ENCODE results near the gene TNRC6C. TPM values are rescaled to one million over a fixed set of nuclear protein-coding genes. Genes with fewer than 3 reads are reported as not detected.

Gene TNRC6C
- total and polyA plus RNA-seq, 9 of the 15 experiments (the other 6 are each of a cell fraction or from before 2014, with no cell fraction given), result 0.20 to 4.9 (median 2.3) TPM

DNA sequence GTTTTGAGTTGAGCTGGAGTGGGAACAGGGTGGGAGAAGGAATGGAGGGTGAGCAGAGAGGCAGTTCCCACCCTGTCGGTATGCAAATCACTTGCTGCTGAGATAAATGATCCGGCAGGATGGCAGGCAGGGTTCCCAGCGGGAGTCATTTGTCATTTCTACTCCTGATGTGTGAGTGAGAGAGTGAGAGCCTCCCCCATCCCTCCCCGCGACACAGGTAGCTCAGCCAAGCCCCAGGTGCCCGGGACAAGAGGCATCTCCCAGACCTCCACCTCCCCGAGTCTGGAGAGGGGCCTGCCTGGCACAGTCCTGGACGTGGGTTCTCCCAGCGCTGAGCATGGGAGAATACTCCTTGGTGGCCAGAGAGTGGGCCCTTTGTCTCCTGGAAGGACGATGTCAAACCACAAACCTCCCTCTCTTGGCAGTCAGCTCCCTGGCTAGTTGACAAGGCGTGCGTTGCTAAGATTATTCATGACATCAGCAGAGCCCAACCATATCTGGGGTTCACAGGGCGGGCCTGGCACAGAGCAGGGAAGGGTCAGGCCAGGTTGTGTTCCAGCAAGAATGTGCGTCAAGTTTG is 33.7 kb upstream of the TNRC6C start:
- peak; percentile 23 for FAIRE-seq
- in situ Hi-C loops (cut with MboI), result no loop called here
- peaks cover 21 to 77% of the 10 kb centered on the region in 2 experiments for H3K27me3 ChIP-seq (ENCODE audit: control insufficient read depth in 2 of 2, insufficient read depth in 2 of 2, low read length in 2 of 2)
- TF ChIP-seq MXI1 (IDR thresholded peaks at IDR 0.05; ENCODE audit: low read depth, low read length) (no peak), CBFA2T3 (IDR thresholded peaks at IDR 0.05) (peak; percentile 47), SAP30 (IDR thresholded peaks at IDR 0.05; ENCODE audit: borderline replicate concordance, insufficient read depth, low read depth, low read length, poor library complexity, severe bottlenecking) (no peak), TAL1 (IDR thresholded peaks at IDR 0.05) (peak; percentile 35; the same call in 1 of the 2 replicates), TEAD4 (IDR thresholded peaks at IDR 0.05; ENCODE audit: low read length) (0 out of 2 replicates have a peak, but pooled peaks have one; percentile 12), TEAD4 (CRISPR knock-in tag; IDR thresholded peaks at IDR 0.05; ENCODE audit: borderline replicate concordance) (no peak), DPF2 (IDR thresholded peaks at IDR 0.05) (no peak), NR1H2 (CRISPR knock-in tag; IDR thresholded peaks at IDR 0.05) (no peak), TCF3 (CRISPR knock-in tag; IDR thresholded peaks at IDR 0.05) (peak; percentile 36; the same call in 1 of the 2 replicates), PYGO2 (tag; IDR thresholded peaks at IDR 0.05) (no peak), CREM (IDR thresholded peaks at IDR 0.05; ENCODE audit: low read depth) (peak; percentile 48; the same call in 1 of the 2 replicates), ZNF668 (CRISPR knock-in tag; IDR thresholded peaks at IDR 0.05) (no peak), SRSF9 (IDR thresholded peaks at IDR 0.05; ENCODE audit: borderline replicate concordance, low read depth, low read length) (no peak), MCM5 (IDR thresholded peaks at IDR 0.05; ENCODE audit: low read depth) (no peak), SP2 (IDR thresholded peaks at IDR 0.05; ENCODE audit: extremely low read depth, low read depth, low read length, poor library complexity, severe bottlenecking) (no peak)
- TF ChIP-seq, protein P1, sequence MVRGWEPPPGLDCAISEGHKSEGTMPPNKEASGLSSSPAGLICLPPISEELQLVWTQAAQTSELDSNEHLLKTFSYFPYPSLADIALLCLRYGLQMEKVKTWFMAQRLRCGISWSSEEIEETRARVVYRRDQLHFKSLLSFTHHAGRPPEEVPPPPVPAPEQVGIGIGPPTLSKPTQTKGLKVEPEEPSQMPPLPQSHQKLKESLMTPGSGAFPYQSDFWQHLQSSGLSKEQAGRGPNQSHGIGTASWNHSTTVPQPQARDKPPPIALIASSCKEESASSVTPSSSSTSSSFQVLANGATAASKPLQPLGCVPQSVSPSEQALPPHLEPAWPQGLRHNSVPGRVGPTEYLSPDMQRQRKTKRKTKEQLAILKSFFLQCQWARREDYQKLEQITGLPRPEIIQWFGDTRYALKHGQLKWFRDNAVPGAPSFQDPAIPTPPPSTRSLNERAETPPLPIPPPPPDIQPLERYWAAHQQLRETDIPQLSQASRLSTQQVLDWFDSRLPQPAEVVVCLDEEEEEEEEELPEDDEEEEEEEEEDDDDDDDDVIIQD (CRISPR knock-in tag; IDR thresholded peaks at IDR 0.05), result no peak
- TF ChIP-seq, protein P2, sequence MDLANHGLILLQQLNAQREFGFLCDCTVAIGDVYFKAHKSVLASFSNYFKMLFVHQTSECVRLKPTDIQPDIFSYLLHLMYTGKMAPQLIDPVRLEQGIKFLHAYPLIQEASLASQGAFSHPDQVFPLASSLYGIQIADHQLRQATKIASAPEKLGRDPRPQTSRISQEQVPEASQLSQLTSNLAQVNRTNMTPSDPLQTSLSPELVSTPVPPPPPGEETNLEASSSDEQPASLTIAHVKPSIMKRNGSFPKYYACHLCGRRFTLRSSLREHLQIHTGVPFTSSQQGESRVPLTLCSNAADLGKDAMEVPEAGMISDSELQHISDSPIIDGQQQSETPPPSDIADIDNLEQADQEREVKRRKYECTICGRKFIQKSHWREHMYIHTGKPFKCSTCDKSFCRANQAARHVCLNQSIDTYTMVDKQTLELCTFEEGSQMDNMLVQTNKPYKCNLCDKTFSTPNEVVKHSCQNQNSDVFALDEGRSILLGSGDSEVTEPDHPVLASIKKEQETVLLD (IDR thresholded peaks at IDR 0.05), result no peak

More for the DNA sequence above, 33.7 kb upstream of the TNRC6C start:
- Histone ChIP-seq H3K9ac (ENCODE audit: insufficient read depth in 1 of 2, low read depth in 2 of 2, low read length in 2 of 2) (peak overlapping the region in 1 of 2 experiments; percentile 52; a peak in 1 of 4 replicates), H3K4me3 (no peak overlapping the region), H3K4me1 (replicated peaks in 1 of 2; ENCODE audit: control insufficient read depth in 2 of 2, insufficient read depth in 2 of 2, low read length in 2 of 2) (peaks cover 6 to 8% of the 10 kb centered on the region in 2 experiments; a peak in 3 of 5 replicates), H3K9me1 (ENCODE audit: control insufficient read depth, insufficient read depth, low read length) (peaks cover 3% of the 10 kb centered on the region), H3K27ac (ENCODE audit: extremely low read depth, low read depth, low read length) (no peak overlapping the region), H3K36me3 (ENCODE audit: control insufficient read depth, insufficient read depth, low read length) (no peaks in the 10 kb centered on the region), H2AFZ (ENCODE audit: low read depth, low read length) (no peak overlapping the region), H3K9me3 (replicated peaks; ENCODE audit: control insufficient read depth, insufficient read depth, low read depth, low read length) (peaks cover 2% of the 10 kb centered on the region; the same call in 1 of the 2 replicates), H3K4me2 (ENCODE audit: insufficient read depth, low read length) (no peak overlapping the region), H4K20me1 (replicated peaks; ENCODE audit: control insufficient read depth, insufficient read depth, low read length) (peaks cover 6% of the 10 kb centered on the region; the same call in 1 of the 2 replicates), H3K79me2 (ENCODE audit: control insufficient read depth, insufficient read depth, low read length) (no peaks in the 10 kb centered on the region)
- no TSS peak for BruUV-seq (replicated peaks)
- ChIA-PET CTCF (ENCODE audit: low intra/inter-chr PET ratio) (no interaction called here), POLR2A (interaction anchor here (0.7 to 0.9 kb wide), 2 partner anchors 14 to 1310 kb away, joined by 3 read pairs; no protein-coding TSS in a partner anchor)
- 0% methylated on average over 14 of the region's 14 CpGs for WGBS (ENCODE audit: insufficient coverage, low coverage, missing lambda C conversion rate)
- DNase-seq (ENCODE audit: extremely low read depth in 1 of 4, low spot score in 3 of 4), result peak in 2 of 4 experiments; percentile 18 to 39
- ATAC-seq, result no peak; the same call in 2 of the 3 replicates
- intact Hi-C loops (cut with micrococcal nuclease), result no loop called here
